HG02798 (cell line): Measurements from ENCODE around the gene ATP5F1B.
"Not testable (repeated sequence)": the region's sequence is repeated elsewhere in the genome, so short reads cannot be mapped to it uniquely, and the experiment has no call there.

Source experiments
- ATAC-seq: cut with Tn5 transposase; IDR thresholded peaks from one replicate; pipeline ENCODE4 v1.9.1; 2021; ENCODE audit warnings: mild to moderate bottlenecking; ENCODE audit not compliant: unreplicated experiment, poor library complexity

The ATP5F1B gene

DNA sequence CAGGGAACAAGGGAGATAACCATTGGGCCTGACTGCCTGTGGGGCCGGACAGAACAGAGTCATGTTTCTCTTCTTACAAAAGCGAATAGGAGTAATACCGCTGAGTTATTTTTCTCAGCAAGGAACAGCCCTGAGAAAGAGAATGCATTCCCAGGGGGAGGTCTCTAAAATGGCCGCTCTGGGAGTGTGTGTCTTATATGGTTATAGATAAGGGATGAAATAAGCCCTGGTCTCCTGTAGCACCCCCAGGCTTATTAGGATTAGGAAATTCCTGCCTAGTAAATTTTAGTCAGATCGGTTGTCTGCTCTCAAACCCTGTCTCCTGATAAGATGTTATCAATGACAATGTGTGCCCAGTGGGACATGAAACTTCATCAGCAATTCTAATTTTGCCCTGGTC, 8.0 kb upstream of the ATP5F1B start:
- ATAC-seq = not testable (repeated sequence)

DNA sequence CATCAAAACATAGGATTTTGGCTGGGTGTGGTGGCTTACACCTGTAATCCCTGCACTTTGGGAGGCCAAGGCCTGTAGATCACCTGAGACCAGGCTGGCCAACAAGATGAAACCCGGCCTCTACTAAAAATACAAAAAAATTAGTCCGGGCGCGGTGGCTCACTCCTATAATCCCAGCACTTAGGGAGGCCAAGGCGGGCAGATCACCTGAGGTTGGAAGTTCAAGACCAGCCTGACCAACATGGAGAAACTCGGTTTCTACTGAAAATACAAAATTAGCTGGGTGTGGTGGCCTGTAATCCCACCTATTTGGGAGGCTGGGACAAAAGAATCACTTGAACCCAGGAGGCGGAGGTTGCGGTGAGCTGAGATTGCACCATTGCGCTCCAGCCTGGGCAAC, 2.2 kb upstream of the ATP5F1B start:
- ATAC-seq = not testable (repeated sequence)

- ATAC-seq = no peak
Observed at GRCh38 chr12:56645201-56645716, 525 bp downstream of the ATP5F1B start.

GRCh38 chr12:56644654-56645053, 1.1 kb downstream of the ATP5F1B start:
- ATAC-seq = no peak

- ATAC-seq = no peak
Observed at GRCh38 chr12:56641219-56641618, 4.6 kb downstream of the ATP5F1B start.

DNA sequence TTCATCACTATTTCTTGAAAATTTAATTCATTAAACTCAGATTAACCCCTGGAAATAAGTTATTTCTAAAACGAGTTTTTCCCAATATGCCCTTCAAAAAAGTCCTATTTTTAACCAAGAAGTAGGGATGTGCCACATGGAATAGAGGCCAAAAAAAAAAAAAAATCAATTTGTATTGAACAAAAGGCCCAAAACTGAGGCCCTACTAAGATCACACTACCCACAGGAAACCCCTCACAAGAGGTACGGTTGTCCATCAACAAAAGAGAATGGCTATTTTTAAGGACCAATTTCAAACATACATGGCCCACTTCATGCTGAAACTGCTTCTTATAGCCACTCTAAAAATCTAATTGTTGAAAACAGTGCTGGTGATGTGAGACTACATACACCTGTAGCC, 8.2 kb downstream of the ATP5F1B start:
- ATAC-seq = no peak

DNA sequence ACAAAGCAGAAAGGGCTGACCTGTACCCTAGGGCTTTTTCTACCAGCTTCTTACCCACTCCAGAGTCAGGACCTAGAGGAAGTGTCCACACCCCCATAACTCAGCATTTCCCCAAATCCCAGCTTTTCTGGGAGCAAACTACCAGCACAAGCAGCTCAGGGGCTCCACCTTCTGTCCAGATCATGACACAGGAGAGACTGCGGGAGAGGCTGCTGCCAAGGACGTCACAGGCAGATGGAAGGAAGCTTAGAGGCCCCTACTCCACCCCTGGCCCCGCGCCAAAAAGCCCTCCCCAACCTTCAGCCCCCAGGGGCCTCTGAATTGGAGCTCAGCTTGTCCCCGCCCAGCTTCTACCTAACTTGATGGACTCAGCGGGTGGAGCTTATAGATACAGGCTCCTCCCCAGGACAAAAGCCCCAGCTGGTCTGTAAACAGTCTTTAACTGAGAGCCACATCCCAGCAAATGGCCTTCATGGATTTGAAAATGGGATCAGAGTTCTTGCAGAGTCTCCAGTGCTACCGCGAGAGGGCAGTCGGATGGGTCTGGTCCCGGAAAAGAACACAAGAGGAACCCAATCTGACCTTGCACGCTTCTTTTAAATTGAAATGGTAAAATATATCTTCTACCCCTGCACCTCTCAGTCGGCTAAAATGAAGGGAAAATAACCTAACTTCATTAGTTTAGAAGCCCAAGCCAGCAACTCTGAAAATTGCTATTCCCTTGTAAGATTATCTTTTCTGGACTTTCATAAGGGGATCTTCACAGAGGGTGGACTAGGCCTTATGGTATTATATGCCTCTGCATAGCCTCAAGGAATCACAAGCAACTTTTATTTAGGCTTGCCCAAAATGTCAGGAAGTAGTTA, 8.9 kb downstream of the ATP5F1B start:
- ATAC-seq = peak; percentile 60

DNA sequence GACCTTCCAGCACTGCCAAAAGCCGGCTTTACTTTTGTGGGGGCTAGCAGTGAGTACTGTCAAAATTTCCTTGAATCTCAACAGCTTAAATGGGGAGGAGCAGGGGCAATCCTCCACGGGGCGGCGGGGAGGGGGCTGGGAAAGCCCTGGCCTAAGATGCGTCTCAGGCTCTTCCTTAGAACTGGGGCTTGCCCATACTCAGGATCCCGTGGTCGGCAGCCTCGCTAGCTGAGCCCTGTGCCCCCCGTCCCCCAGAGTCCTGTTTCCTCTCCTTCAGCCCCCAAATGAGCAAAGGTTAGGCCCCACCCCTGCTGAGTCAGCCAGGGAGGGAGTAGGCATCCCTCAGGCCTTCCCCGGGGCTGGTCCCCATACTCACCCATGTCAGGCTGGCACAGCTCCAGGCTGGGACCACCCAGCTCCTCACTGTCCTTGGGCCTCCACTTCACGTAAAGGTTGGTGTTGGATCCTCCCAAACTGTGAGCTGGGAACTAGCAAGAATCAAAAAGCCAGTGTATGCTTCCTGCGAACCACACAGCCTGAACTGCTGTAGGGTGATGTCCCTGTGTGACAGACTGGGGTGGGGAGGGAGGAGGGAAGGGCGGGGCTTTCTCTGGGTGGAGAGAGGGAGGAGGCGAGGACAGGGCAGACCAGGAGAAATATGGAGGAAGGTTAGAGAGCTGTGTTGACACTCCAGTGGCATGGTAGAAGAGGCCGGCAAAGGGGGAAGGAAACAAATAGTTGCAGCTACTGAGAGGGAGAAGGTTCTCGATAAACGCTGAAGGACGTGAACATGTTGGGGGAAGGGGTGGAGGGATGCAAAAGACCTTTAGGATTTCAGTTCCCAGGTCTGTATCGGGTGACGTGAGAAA, 9.7 kb downstream of the ATP5F1B start:
- ATAC-seq = peak; percentile 50

DNA sequence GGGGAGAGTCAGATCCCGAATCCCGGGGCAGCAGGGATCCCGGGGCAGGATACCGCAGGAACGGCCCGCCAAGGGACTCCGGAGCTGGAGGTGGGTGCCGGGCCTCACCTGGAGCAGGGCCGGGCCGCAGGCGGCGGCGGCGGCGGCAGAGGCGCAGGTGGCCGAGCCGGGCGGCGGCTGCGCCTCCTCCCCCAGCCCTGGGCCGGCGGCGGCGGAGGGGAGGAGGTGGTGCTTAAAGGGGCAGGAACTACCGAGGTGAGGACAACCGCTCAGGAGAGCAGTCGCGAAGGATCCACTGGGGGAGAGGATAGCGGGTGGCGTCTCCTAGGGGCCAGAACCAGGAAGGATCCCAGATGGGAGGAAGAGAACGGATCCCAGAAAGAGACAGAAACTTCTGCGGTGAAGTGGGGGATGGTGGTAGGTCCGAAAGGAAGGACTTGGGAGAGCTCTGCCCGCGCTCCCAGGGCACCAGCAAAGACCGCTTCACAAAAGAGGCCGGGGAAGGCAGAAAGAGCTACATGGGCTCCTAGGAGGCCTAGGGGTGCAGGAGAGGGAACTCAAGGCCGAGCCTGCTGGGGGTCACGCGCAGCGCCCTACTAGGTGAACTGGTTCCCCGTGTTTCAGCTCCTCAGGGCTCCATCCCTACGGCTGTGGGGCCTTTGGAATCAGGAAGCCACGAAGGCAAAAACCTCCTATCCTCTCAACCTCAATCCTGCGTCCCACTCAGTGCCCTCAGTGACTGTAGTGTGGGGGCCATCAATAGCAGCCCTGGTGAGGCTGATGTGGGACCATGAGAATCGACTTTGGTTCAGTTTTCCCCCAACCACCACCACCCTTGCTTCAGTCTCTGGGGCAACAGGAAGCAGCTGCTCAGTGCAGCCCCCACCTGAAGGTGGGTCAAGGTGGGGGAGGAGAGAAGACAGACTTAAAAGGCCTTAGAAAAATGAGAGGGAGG, 10.7 kb downstream of the ATP5F1B start:
- ATAC-seq = peak; percentile 34

DNA sequence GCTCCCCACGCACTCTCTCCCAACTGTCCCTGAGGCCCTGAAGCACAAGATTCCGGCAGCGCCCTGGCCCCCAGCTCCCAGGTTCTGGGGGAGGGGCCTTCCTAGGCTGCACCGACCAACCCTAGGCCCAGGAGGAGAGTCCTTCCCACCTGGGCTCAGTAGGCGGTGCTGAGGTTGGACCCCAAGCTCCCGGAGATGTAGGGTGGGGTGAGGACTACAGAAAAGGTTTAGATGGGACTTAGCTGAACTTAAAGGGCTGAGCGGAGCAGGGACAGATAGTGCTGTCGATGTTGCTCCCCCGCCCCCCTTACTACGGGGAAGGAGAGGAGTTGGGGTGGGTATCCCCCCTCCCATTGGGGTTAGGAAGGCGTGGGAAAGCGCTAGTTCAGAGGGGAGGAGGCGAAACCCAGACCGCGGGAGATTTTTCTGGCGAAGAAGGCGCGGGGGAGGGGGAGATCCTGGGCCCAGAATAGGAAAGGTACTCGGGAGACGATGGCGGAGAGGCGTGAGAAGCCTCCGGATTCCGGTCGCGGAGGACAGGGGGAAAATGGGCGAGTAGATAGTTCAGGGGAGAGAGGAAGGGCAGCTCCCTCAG, 11.4 kb downstream of the ATP5F1B start:
- no peak for ATAC-seq

DNA sequence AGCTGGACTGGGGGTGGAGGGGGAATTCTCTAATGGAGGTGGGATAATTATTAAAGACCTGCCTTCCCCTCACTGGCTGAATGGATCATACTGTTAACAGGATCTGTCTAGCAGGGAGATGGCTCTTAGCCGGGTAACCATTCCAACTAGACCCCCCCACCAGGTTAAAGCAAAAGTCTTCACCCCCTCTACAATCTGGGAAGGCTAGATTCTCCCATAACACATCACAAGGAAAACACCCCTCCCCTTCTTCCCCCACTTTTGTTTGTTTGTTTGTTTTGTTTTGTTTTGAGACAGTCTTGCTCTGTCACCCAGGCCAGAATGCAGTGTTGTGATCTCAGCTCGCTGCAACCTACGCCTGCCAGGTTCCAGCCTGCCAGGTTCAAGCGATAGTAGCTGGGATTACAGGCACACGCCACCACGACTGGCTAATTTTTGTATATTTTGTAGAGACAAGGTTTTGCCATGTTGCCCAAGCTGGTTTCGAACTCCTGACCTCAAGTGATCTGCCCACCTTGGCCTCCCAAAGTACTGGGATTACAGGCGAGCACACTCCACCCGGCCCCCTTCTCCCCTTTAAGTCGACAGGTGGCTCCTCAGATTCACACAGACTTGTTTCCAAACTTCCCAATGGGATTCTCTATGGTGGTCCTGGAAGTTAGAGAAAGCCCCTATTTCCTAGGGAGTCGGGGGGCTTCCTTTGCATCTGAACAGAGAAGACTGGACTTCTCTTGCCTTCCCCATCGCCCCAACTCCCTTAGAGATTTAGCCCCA, 12.1 kb downstream of the ATP5F1B start:
- ATAC-seq = no peak

- ATAC-seq = no peak
Observed at GRCh38 chr12:56632701-56633467, 12.9 kb downstream of the ATP5F1B start.

GRCh38 chr12:56631790-56632700, 13.7 kb downstream of the ATP5F1B start:
- ATAC-seq = peak; percentile 31

DNA sequence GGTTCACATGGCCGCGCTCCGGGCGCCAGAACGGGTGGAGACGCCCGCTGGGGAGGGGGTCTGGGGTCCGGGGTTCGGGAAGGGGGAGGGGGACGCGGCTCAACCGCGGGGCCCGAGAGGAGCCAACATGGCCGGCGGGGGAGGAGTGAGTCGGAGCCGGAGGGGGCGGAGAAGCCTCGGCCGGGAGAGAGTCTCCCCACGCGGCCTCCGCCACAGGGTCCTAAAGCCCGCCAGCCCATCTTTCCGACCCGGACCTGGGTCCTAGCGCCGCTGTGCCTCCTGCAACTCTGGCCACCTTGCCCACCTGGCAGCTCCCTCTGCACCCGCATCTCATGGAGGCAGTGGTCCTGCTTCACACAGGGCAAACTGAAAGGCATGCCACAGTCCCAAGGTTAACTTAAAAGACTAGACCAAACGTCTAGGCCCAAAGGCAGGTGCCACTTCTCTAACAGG, 15.6 kb downstream of the ATP5F1B start, which contains the start of gene BAZ2A:
BAZ2A (minus strand) TSS at position 147 of the 453 bp plus-strand sequence. CDS start 12,796 bp downstream, outside the sequence.
- ATAC-seq = peak; percentile 74

GRCh38 chr12:56629459-56630179, 16.2 kb downstream of the ATP5F1B start:
- peak; percentile 0 for ATAC-seq
